Epithelial cell of prostate (primary cell): ENCODE results near the gene ZSCAN5B.

Source experiments
- DNase-seq: peaks from one replicate; pipeline ENCODE4 v3.0.0-alpha.2; 2011; ENCODE audit warnings: low read depth, low spot score
- H3K27ac ChIP-seq: fragments of 450-650 bp; 2 replicates; pipeline ENCODE4 v1.5.1; 2017; ENCODE audit warnings: mild to moderate bottlenecking

Gene ZSCAN5B

GRCh38 chr19:56147307-56147706 is 50.3 kb downstream of the ZSCAN5B start:
- DNase-seq = no peak
- H3K27ac ChIP-seq = no peak overlapping the region

- H3K27ac ChIP-seq = no peak overlapping the region
- no peak for DNase-seq
Measured at GRCh38 chr19:56146904-56147303, 50.7 kb downstream of the ZSCAN5B start.

- DNase-seq = no peak
- H3K27ac ChIP-seq = no peak overlapping the region
Measured at GRCh38 chr19:56145698-56146097, 51.9 kb downstream of the ZSCAN5B start.

GRCh38 chr19:56144831-56145230 is 52.8 kb downstream of the ZSCAN5B start:
- DNase-seq = no peak
- H3K27ac ChIP-seq = no peak overlapping the region

GRCh38 chr19:56144376-56144775 is 53.2 kb downstream of the ZSCAN5B start:
- DNase-seq = no peak
- H3K27ac ChIP-seq = no peak overlapping the region

- no peak for DNase-seq
- H3K27ac ChIP-seq = no peak overlapping the region
Measured at GRCh38 chr19:56142897-56143434, 54.6 kb downstream of the ZSCAN5B start.

- peak overlapping the region; percentile 29 for H3K27ac ChIP-seq
- no peak for DNase-seq
Measured at GRCh38 chr19:56142087-56142787, 55.3 kb downstream of the ZSCAN5B start.

GRCh38 chr19:56141417-56141993 is 56.1 kb downstream of the ZSCAN5B start:
- peak overlapping the region; percentile 62 for H3K27ac ChIP-seq
- no peak for DNase-seq

- peak within 1 kb of the TSS; percentile 62 for H3K27ac ChIP-seq
Measured at GRCh38 chr19:56140583-56141416, 56.8 kb downstream of the ZSCAN5B start, which contains the start of gene ZNF444. ZNF444 (plus strand) TSS chr19:56141287; CDS start chr19:56146912, 5,625 bp downstream.

GRCh38 chr19:56139847-56140582 is 57.6 kb downstream of the ZSCAN5B start:
- peak overlapping the region; percentile 62 for H3K27ac ChIP-seq
- no peak for DNase-seq

More at GRCh38 chr19:56140583-56141416, 56.8 kb downstream of the ZSCAN5B start, which contains the start of gene ZNF444:
- DNase-seq = peak; percentile 96
